ENCODE results near the gene ADAMTS1. TPM values are rescaled to one million over a fixed set of nuclear protein-coding genes. Genes with fewer than 3 reads are reported as not detected.

ADAMTS1 gene
- total RNA-seq, 4 donors from 2014 or later: 23.7 to 43.8 (median 33.1) TPM

DNA sequence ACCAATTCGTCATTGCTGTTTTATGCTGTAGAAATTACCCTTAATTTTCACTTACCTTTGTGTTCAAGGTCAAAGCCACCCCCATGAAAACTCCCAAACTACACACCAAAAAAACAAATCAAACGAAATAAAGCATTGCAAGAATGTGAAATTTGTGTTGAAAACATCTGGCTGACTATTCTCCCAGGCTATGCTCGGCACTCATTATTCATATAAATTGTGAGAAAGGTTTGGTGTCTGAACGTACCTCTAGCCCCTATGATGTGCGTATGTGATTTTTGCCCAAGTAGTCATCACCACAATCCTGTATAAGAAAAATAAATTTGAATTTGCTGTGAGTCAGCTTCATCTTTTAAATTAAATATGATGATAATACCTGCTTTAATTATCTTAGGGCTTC, 34.9 kb downstream of the ADAMTS1 start:
- Histone ChIP-seq H3K4me1 (peaks cover 3 to 4% of the 10 kb centered on the region in 2 donors), H3K9me3 (no peaks in the 10 kb centered on the region), H3K4me3 (no peak overlapping the region), H3K27me3 (no peaks in the 10 kb centered on the region), H3K36me3 (no peaks in the 10 kb centered on the region), H3K27ac (no peak overlapping the region)
- ATAC-seq: no peak
- TF ChIP-seq, protein P1, sequence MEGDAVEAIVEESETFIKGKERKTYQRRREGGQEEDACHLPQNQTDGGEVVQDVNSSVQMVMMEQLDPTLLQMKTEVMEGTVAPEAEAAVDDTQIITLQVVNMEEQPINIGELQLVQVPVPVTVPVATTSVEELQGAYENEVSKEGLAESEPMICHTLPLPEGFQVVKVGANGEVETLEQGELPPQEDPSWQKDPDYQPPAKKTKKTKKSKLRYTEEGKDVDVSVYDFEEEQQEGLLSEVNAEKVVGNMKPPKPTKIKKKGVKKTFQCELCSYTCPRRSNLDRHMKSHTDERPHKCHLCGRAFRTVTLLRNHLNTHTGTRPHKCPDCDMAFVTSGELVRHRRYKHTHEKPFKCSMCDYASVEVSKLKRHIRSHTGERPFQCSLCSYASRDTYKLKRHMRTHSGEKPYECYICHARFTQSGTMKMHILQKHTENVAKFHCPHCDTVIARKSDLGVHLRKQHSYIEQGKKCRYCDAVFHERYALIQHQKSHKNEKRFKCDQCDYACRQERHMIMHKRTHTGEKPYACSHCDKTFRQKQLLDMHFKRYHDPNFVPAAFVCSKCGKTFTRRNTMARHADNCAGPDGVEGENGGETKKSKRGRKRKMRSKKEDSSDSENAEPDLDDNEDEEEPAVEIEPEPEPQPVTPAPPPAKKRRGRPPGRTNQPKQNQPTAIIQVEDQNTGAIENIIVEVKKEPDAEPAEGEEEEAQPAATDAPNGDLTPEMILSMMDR (IDR thresholded peaks at IDR 0.05 in 4 of 5, conservative IDR thresholded peaks at IDR 0.05 in 1 of 5): no peak
- no peak for TF ChIP-seq POLR2A (IDR thresholded peaks at IDR 0.05)
- intact Hi-C loops (cut with DNase I; ENCODE audit: low total_unique reads): no loop called here
- no peak for DNase-seq
- in situ Hi-C loops (cut with MboI; ENCODE audit: low sequenced_read_pairs in 4 of 4): no loop called here

DNA sequence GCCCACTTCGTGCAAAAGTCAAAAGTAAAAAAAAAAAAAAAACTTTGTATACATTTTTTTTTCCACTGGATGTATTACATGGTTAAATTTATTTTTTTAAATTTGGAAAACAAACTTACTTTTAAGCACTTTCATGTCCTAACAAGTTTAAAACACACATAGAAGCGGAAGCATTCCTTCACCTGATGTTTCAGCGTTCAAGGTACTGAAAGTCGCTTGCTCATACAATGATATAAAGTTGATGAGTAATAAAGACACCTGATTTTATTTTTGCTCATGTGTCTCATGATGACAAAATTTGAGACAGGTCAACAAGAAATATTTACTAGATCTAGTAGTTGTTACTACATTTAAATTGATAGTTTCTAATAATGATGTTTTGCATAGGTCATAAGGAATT, 35.5 kb downstream of the ADAMTS1 start:
- H3K27ac ChIP-seq: no peak overlapping the region

DNA sequence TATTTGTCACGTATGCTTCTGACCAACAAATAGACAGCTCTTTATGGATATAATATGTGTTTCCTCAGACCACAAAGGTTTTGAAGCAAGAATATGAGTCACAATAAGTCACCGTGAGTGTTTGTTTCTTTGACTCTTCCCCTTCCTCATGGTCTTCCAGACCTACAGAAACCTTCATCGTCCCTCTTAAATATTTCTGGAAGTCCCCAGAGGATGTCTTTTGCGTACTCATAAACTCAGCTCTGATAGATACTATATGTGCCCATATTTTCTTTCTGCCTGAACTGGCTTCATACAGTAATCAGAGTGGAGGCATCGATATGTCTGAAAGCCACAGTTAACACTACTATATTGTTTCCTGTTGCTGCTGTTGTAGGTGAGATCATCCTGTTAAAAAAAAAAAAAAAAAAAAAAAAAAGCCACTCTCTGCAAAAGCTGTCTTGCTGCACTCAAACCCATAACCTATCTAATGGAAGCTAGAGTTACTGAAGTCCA, 38.4 kb downstream of the ADAMTS1 start:
- no peaks in the 10 kb centered on the region for H3K36me3 ChIP-seq
- intact Hi-C loops (cut with DNase I; ENCODE audit: low total_unique reads) (no loop called here), in situ Hi-C loops (cut with MboI; ENCODE audit: low sequenced_read_pairs in 4 of 4) (no loop called here)

More for the DNA sequence above, 35.5 kb downstream of the ADAMTS1 start:
- DNase-seq: no peak
- Histone ChIP-seq H3K36me3 (no peaks in the 10 kb centered on the region), H3K27me3 (no peaks in the 10 kb centered on the region), H3K9me3 (no peaks in the 10 kb centered on the region), H3K4me1 (no peaks in the 10 kb centered on the region), H3K4me3 (no peak overlapping the region)
- intact Hi-C loops (cut with DNase I; ENCODE audit: low total_unique reads) (no loop called here), in situ Hi-C loops (cut with MboI; ENCODE audit: low sequenced_read_pairs in 4 of 4) (no loop called here)
- no peak for ATAC-seq
- TF ChIP-seq POLR2A (IDR thresholded peaks at IDR 0.05): no peak
- TF ChIP-seq, protein P1 (IDR thresholded peaks at IDR 0.05 in 4 of 5, conservative IDR thresholded peaks at IDR 0.05 in 1 of 5): no peak

DNA sequence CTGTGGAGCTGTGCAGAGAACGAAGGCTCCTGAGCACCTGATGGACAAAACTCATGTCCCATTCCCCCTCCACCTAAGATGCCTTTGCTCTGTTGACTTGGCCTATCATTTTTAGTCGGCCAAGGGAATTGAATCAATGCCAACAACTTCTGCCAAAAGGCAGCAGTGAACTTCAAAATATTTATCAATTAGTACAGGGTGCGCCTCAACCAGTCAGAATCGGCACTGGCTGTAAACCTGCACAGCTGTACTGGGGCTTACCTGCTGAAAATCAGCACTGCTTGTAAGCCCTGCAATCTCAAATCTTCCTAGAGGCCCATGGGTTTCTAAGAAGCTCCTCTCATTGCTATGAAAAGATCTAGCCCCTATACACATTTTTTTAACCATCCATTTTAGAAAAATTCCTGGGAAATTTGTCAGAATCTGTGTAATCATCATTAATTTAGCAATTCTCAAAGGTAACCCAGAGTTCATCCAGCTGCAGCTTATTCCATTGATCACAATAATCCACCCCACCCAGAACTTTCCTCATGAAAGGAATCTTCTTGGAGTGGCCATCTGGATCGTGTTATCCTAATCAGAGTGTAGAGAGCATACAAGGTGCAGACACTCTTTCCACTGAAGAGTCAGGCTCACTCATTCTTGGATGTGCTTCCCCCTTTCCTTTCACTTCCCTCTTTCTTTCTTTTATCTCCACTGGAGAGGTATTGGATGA, 40.2 kb downstream of the ADAMTS1 start:
- DNase-seq: no peak
- Histone ChIP-seq H3K4me3 (no peak overlapping the region), H3K27me3 (no peaks in the 10 kb centered on the region), H3K36me3 (no peaks in the 10 kb centered on the region), H3K9me3 (no peaks in the 10 kb centered on the region), H3K4me1 (peaks cover 12 to 13% of the 10 kb centered on the region in 2 donors), H3K27ac (peak overlapping the region in 1 of 4 donors; percentile 19)
- TF ChIP-seq, protein P1 (IDR thresholded peaks at IDR 0.05 in 4 of 5, conservative IDR thresholded peaks at IDR 0.05 in 1 of 5): no peak
- TF ChIP-seq POLR2A (IDR thresholded peaks at IDR 0.05): no peak
- intact Hi-C loops (cut with DNase I; ENCODE audit: low total_unique reads) (no loop called here), in situ Hi-C loops (cut with MboI; ENCODE audit: low sequenced_read_pairs in 4 of 4) (no loop called here)
- ATAC-seq: no peak

More for the DNA sequence above, 38.4 kb downstream of the ADAMTS1 start:
- H3K9me3 ChIP-seq: no peaks in the 10 kb centered on the region
- H3K4me3 ChIP-seq: no peak overlapping the region
- H3K27ac ChIP-seq: no peak overlapping the region
- ATAC-seq (no peak), DNase-seq (no peak)
- no peaks in the 10 kb centered on the region for H3K27me3 ChIP-seq
- TF ChIP-seq, protein P1 (IDR thresholded peaks at IDR 0.05 in 4 of 5, conservative IDR thresholded peaks at IDR 0.05 in 1 of 5): no peak
- TF ChIP-seq POLR2A (IDR thresholded peaks at IDR 0.05): no peak
- H3K4me1 ChIP-seq: peaks cover 5 to 8% of the 10 kb centered on the region in 2 donors
